ENCODE measurements around the gene TPRX2. TPM values are rescaled to one million over a fixed set of nuclear protein-coding genes. Genes with fewer than 3 reads are reported as not detected.

Gene TPRX2
- polyA plus RNA-seq, 1 donor from 2014 or later: not detected

DNA sequence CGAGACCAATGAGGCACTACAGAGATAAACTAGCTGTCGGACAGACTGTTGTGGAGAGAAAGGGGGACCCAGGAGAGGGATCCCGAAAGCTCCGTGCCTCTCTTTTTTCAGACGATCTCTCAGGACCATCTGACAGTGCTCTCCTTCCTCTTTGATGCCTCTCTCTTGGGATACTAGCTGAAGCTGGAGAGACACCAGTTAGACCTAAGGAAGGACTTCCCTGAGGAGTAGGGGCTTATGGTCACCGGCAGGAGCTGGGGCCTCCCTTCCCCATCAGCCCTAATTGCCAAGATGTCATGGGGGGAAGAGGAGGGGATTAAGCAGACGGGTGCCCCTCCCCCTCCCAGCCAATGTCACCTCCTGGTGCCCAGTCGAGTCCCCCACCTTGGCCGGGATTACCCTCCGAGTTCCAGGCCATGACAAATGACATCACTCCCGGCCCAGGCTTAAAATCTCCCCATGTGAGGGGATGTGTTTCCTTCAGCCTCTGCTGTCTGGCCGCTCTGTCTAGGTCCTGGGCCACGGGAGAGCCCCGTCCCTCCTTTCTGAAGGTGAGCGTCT is 37.5 kb upstream of the TPRX2 start, which contains the start of gene CRX:
CRX (plus strand) TSS at position 478 of the 561 bp plus-strand sequence. CDS start 12,507 bp downstream, outside the sequence.
- no peak within 1 kb of the TSS for H3K4me3 ChIP-seq (ENCODE audit: low read length)
- no peaks in the 10 kb centered on the region for H3K9me2 ChIP-seq (ENCODE audit: insufficient read depth, low read length)
- no peaks in the 10 kb centered on the region for H3F3A ChIP-seq (ENCODE audit: insufficient read depth, low read length, poor library complexity, severe bottlenecking)
- H2AFZ ChIP-seq (ENCODE audit: low read depth, low read length): no peak within 1 kb of the TSS
- no peaks in the 10 kb centered on the region for H3K79me2 ChIP-seq (replicated peaks; ENCODE audit: insufficient read depth, low read length)
- H3K27ac ChIP-seq (ENCODE audit: low read length): no peak within 1 kb of the TSS
- H4K20me1 ChIP-seq (ENCODE audit: insufficient read depth): no peaks in the 10 kb centered on the region
- no peaks in the 10 kb centered on the region for H3K36me3 ChIP-seq (ENCODE audit: insufficient read depth, low read length)
- H3K4me2 ChIP-seq (ENCODE audit: low read length): no peak within 1 kb of the TSS
- H3K9ac ChIP-seq (ENCODE audit: low read length): no peak within 1 kb of the TSS
- H3K27me3 ChIP-seq (ENCODE audit: insufficient read depth, low read depth, low read length): no peaks in the 10 kb centered on the region
- TF ChIP-seq POLR2AphosphoS5 (IDR thresholded peaks at IDR 0.05) (no peak), SMC3 (conservative IDR thresholded peaks at IDR 0.05; ENCODE audit: poor library complexity) (no peak), TAF1 (IDR thresholded peaks at IDR 0.05; ENCODE audit: low read depth) (no peak), EP300 (conservative IDR thresholded peaks at IDR 0.05; ENCODE audit: poor library complexity, severe bottlenecking) (no peak), RAD21 (conservative IDR thresholded peaks at IDR 0.05) (no peak)
- H3K9me3 ChIP-seq (ENCODE audit: low read length): no peaks in the 10 kb centered on the region

DNA sequence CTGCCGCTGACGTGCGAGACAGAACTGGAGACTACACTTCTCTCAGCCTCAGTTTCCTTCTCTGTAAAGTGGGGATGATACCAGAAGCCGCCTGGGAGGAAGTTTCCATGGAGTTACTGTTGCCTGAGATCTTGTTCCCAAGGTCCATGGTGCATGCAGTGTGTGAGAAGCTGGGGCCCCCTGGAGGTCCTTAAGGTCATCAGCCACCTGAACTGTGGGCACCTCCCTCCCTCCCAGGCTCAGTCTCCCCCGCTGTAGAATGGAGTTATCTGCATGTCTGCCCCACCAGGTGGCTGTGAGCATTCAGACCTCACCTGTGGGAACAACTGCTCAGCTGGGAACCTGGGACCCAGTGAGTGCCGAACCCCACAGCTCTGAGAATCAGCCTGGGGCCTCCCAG is 34.6 kb upstream of the TPRX2 start:
- no peaks in the 10 kb centered on the region for H4K20me1 ChIP-seq (ENCODE audit: insufficient read depth)

More for the DNA sequence above, 34.6 kb upstream of the TPRX2 start:
- Histone ChIP-seq H3K27me3 (ENCODE audit: insufficient read depth, low read depth, low read length) (no peaks in the 10 kb centered on the region), H2AFZ (ENCODE audit: low read depth, low read length) (no peak overlapping the region), H3K27ac (ENCODE audit: low read length) (no peak overlapping the region), H3K4me2 (ENCODE audit: low read length) (no peak overlapping the region), H3K79me2 (replicated peaks; ENCODE audit: insufficient read depth, low read length) (no peaks in the 10 kb centered on the region), H3K9ac (ENCODE audit: low read length) (no peak overlapping the region), H3K4me3 (ENCODE audit: low read length) (no peak overlapping the region), H3F3A (ENCODE audit: insufficient read depth, low read length, poor library complexity, severe bottlenecking) (no peaks in the 10 kb centered on the region), H3K9me3 (ENCODE audit: low read length) (no peaks in the 10 kb centered on the region), H3K9me2 (ENCODE audit: insufficient read depth, low read length) (no peaks in the 10 kb centered on the region), H3K36me3 (ENCODE audit: insufficient read depth, low read length) (no peaks in the 10 kb centered on the region)
- TF ChIP-seq EZH2 (IDR thresholded peaks at IDR 0.05; ENCODE audit: borderline replicate concordance, insufficient read depth, low read length, poor library complexity, severe bottlenecking) (no peak), EP300 (conservative IDR thresholded peaks at IDR 0.05; ENCODE audit: poor library complexity, severe bottlenecking) (no peak), TAF1 (IDR thresholded peaks at IDR 0.05; ENCODE audit: low read depth) (no peak), RAD21 (conservative IDR thresholded peaks at IDR 0.05) (no peak), POLR2AphosphoS5 (IDR thresholded peaks at IDR 0.05) (no peak), MXI1 (conservative IDR thresholded peaks at IDR 0.05; ENCODE audit: poor library complexity, severe bottlenecking) (no peak), SMC3 (conservative IDR thresholded peaks at IDR 0.05; ENCODE audit: poor library complexity) (no peak)
- TF ChIP-seq, protein P1, sequence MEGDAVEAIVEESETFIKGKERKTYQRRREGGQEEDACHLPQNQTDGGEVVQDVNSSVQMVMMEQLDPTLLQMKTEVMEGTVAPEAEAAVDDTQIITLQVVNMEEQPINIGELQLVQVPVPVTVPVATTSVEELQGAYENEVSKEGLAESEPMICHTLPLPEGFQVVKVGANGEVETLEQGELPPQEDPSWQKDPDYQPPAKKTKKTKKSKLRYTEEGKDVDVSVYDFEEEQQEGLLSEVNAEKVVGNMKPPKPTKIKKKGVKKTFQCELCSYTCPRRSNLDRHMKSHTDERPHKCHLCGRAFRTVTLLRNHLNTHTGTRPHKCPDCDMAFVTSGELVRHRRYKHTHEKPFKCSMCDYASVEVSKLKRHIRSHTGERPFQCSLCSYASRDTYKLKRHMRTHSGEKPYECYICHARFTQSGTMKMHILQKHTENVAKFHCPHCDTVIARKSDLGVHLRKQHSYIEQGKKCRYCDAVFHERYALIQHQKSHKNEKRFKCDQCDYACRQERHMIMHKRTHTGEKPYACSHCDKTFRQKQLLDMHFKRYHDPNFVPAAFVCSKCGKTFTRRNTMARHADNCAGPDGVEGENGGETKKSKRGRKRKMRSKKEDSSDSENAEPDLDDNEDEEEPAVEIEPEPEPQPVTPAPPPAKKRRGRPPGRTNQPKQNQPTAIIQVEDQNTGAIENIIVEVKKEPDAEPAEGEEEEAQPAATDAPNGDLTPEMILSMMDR (IDR thresholded peaks at IDR 0.05; ENCODE audit: poor library complexity, severe bottlenecking): no peak
- TF ChIP-seq, protein P2, sequence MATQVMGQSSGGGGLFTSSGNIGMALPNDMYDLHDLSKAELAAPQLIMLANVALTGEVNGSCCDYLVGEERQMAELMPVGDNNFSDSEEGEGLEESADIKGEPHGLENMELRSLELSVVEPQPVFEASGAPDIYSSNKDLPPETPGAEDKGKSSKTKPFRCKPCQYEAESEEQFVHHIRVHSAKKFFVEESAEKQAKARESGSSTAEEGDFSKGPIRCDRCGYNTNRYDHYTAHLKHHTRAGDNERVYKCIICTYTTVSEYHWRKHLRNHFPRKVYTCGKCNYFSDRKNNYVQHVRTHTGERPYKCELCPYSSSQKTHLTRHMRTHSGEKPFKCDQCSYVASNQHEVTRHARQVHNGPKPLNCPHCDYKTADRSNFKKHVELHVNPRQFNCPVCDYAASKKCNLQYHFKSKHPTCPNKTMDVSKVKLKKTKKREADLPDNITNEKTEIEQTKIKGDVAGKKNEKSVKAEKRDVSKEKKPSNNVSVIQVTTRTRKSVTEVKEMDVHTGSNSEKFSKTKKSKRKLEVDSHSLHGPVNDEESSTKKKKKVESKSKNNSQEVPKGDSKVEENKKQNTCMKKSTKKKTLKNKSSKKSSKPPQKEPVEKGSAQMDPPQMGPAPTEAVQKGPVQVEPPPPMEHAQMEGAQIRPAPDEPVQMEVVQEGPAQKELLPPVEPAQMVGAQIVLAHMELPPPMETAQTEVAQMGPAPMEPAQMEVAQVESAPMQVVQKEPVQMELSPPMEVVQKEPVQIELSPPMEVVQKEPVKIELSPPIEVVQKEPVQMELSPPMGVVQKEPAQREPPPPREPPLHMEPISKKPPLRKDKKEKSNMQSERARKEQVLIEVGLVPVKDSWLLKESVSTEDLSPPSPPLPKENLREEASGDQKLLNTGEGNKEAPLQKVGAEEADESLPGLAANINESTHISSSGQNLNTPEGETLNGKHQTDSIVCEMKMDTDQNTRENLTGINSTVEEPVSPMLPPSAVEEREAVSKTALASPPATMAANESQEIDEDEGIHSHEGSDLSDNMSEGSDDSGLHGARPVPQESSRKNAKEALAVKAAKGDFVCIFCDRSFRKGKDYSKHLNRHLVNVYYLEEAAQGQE (IDR thresholded peaks at IDR 0.05; ENCODE audit: borderline replicate concordance): no peak
